ENCODE data around the gene NADSYN1. TPM values are rescaled to one million over a fixed set of nuclear protein-coding genes. Genes with fewer than 3 reads are reported as not detected.

The NADSYN1 gene
- total RNA-seq, 2 donors from 2014 or later: 107 to 111 TPM

DNA sequence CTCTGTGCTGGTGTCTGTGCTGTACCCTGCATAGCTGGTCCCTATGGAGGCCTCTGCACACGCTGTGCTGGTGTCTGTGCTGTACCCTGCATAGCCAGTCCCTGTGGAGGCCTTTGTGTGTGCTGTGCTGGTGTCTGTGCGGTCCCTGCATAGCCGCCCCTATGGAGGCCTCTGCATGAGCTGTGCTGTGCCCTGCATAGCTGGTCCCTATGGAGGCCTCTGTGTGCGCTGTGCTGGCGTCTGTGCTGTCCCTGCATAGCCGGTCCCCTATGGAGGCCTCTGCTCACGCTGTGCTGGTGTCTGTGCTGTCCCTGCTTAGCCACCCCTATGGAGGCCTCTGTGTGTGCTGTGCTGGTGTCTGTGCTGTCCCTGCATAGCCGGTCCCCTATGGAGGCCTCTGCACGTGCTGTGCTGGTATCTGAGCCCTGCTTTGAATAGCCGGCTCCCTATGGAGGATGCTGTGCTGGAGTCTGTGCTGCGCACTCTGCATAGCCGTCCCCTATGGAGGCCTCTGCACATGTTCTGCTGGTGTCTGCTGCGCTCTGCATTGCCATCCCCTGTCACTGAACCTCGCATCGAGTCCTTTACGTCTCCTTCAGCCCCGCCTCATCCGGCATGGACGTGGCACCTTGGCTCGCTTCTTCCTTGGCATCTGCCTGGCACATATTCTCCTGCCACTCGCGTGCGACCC, 6.2 kb downstream of the NADSYN1 start:
- no peak overlapping the region for H3K27ac Mint-ChIP-seq
- H3K4me1 Mint-ChIP-seq (ENCODE audit: low read depth): peaks cover 16% of the 10 kb centered on the region
- H3K36me3 Mint-ChIP-seq (ENCODE audit: insufficient read depth in 2 of 2): peaks cover 11 to 26% of the 10 kb centered on the region in 2 donors
- H3K27me3 Mint-ChIP-seq (ENCODE audit: low read depth): no peaks in the 10 kb centered on the region
- ATAC-seq (replicated peaks in 1 of 2) (no peak), DNase-seq (no peak)
- H3K9me3 Mint-ChIP-seq: no peaks in the 10 kb centered on the region
- H3K4me3 Mint-ChIP-seq: no peak overlapping the region

DNA sequence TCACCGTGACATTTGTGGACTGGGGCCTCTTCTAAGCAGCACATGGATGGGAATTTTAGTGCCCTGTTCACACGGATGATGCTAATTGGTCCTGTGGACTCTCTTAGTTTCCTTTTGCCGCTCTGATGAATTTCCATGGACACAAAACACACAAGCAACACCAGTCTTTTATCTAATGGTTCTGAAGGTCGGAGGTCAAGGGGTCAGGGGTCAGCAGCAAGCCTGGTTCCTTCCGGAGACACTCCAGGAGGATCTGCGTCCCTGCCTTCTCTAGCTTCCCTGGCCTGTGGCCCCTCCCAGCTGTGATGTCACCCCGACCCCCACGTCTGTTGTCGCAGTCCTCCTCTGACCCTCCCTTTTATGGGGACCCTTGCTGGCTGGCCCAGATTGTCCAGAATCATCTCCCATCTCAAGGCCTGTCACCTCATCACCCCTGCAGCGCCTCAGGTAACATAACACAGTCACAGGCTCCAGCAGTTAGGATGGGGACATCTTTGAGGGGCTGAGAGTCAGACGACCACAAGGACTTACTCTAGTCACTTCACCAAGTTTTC, 6.8 kb downstream of the NADSYN1 start:
- H3K36me3 Mint-ChIP-seq (ENCODE audit: insufficient read depth in 2 of 2): peaks cover 11 to 24% of the 10 kb centered on the region in 2 donors
- H3K4me1 Mint-ChIP-seq (ENCODE audit: low read depth): peaks cover 9% of the 10 kb centered on the region
- no peak overlapping the region for H3K4me3 Mint-ChIP-seq
- no peaks in the 10 kb centered on the region for H3K27me3 Mint-ChIP-seq (ENCODE audit: low read depth)
- ATAC-seq (replicated peaks in 1 of 2) (no peak), DNase-seq (no peak)
- H3K27ac Mint-ChIP-seq: no peak overlapping the region
- no peaks in the 10 kb centered on the region for H3K9me3 Mint-ChIP-seq

DNA sequence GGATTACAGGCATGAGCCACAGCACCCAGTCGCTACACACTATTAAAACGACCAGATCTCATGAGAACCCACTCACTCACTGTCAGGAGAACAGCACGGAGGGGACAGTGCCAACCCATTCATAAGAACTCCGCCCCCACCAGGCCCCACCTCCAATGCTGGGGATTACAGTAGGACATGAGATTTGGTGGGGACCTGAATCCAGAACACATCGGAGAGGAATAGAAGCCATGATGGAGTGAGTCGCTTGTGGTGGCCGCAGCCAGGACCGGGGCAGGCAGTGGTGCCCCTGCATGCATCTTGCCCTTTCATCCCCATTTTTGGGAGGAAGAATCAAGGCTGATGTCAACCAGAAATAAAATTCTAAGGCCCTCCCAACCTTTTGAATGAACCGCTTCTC, 8.7 kb downstream of the NADSYN1 start:
- Mint-ChIP-seq H3K36me3 (ENCODE audit: insufficient read depth in 2 of 2) (peaks cover 5 to 19% of the 10 kb centered on the region in 2 donors), H3K27me3 (ENCODE audit: low read depth) (no peaks in the 10 kb centered on the region), H3K4me3 (no peak overlapping the region), H3K27ac (no peak overlapping the region), H3K4me1 (ENCODE audit: low read depth) (no peaks in the 10 kb centered on the region), H3K9me3 (no peaks in the 10 kb centered on the region)
- DNase-seq (no peak), ATAC-seq (replicated peaks in 1 of 2) (no peak)

DNA sequence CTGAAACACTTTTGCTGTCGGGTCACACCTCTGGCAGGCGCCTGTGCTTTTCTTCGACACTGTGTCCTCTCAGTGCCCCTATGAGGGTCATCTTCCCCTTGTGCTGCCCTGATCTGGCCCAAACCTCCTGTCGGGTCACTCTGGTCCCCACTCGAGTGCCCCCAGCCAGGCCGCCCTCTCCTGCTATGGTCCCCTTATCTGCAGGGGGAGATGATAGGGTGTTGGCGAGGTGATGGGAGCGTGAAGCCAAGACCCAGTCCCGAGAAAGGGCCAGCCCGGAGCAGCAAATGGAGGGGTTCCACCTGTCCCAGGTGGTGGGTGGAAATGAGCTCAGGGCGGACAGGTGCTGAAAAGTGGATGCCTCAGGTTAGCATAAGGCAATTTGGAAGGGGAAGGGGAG, 9.7 kb downstream of the NADSYN1 start:
- DNase-seq (no peak), ATAC-seq (replicated peaks in 1 of 2) (no peak)
- Mint-ChIP-seq H3K4me3 (no peak overlapping the region), H3K27me3 (ENCODE audit: low read depth) (no peaks in the 10 kb centered on the region), H3K9me3 (no peaks in the 10 kb centered on the region), H3K27ac (no peak overlapping the region), H3K36me3 (ENCODE audit: insufficient read depth in 2 of 2) (peaks cover 5 to 21% of the 10 kb centered on the region in 2 donors), H3K4me1 (ENCODE audit: low read depth) (no peaks in the 10 kb centered on the region)

DNA sequence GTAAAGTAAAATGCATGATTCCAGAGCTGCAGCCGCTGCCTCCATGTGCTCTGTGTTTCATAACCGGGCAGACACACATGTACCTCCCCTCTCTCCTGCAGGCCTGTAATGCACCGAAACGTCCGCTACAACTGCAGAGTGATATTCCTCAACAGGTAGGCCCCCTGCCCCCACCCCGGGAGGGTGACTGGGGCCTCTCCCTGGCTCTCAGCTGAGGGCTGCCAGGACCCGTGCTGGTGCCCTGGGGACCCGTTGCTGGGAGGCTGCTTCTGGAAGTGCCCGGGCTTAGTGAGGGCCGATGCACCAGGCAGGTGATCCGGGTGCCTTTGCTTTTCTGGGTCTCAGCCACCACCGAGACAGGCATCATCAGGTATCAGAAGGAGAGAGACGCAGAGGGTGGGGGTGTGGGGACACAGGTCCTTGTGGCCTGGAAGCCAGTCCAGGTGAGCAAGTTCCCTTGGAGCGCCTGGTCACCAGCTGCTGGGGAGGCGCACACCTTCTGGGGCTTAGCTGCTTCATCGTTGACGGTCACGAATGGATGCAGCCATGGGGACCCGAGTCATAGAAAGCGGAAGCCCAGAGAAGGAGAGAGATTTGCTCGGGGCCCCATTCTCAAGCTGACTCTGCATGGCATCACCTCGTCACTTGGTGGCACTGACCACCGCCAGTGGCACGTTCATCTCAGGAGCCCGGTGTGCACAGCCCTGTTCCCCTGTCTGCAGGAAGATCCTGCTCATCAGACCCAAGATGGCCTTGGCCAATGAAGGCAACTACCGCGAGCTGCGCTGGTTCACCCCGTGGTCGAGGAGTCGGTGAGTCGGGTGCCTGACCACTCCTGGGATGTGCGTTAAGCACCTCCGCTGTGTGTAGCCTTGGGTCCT, 10.6 kb downstream of the NADSYN1 start:
- H3K27ac Mint-ChIP-seq: no peak overlapping the region
- no peak overlapping the region for H3K4me3 Mint-ChIP-seq
- no peaks in the 10 kb centered on the region for H3K9me3 Mint-ChIP-seq
- ATAC-seq (replicated peaks in 1 of 2) (no peak), DNase-seq (no peak)
- no peaks in the 10 kb centered on the region for H3K27me3 Mint-ChIP-seq (ENCODE audit: low read depth)
- H3K36me3 Mint-ChIP-seq (ENCODE audit: insufficient read depth in 2 of 2): peaks cover 5 to 18% of the 10 kb centered on the region in 2 donors
- no peaks in the 10 kb centered on the region for H3K4me1 Mint-ChIP-seq (ENCODE audit: low read depth)

DNA sequence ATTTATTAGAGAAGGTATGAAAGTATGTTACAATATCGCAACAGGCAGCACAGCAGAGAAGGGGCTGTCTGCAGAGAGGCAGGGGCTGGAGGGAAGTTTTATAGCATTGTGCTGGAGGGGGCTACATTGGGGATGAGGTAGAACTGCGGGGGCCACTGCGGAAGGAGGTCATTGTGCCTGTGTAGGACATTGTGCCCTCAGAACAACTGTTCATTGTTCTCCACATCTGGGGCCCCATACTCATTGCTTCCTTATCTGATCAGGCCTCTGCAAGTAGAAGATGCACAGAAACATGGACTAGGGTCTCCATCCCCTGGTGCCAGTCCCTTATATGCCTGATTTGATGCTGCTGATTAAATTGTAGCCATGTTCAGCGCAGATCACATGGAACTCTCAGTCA, 12.1 kb downstream of the NADSYN1 start:
- H3K36me3 Mint-ChIP-seq (ENCODE audit: insufficient read depth in 2 of 2): peaks cover 4 to 12% of the 10 kb centered on the region in 2 donors
- no peaks in the 10 kb centered on the region for H3K9me3 Mint-ChIP-seq
- DNase-seq (no peak), ATAC-seq (replicated peaks in 1 of 2) (no peak)
- no peak overlapping the region for H3K27ac Mint-ChIP-seq
- no peaks in the 10 kb centered on the region for H3K27me3 Mint-ChIP-seq (ENCODE audit: low read depth)
- no peak overlapping the region for H3K4me3 Mint-ChIP-seq
- H3K4me1 Mint-ChIP-seq (ENCODE audit: low read depth): no peaks in the 10 kb centered on the region

DNA sequence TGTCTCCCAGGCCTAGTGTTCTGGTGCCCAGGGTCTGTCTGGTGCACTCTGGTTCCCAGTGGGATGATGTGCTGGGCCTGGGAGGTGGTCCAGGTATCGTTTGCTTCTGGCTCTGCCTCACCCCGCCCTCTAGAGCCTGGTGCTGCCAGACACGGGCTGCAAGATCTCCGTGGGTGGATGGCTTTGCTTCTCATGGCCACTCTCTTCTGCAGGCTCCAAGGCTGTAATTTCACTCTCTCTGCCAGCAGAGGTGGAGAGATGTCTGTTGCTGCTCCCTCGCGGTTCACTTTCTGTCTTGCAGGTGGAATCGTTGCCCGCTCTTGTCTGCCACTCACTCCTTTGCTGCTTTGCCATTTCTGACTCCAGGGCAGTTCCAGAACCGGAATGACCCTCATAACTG, 13.4 kb downstream of the NADSYN1 start:
- Mint-ChIP-seq H3K4me1 (ENCODE audit: low read depth) (no peaks in the 10 kb centered on the region), H3K9me3 (no peaks in the 10 kb centered on the region), H3K36me3 (ENCODE audit: insufficient read depth in 2 of 2) (peaks cover 1 to 7% of the 10 kb centered on the region in 2 donors)

DNA sequence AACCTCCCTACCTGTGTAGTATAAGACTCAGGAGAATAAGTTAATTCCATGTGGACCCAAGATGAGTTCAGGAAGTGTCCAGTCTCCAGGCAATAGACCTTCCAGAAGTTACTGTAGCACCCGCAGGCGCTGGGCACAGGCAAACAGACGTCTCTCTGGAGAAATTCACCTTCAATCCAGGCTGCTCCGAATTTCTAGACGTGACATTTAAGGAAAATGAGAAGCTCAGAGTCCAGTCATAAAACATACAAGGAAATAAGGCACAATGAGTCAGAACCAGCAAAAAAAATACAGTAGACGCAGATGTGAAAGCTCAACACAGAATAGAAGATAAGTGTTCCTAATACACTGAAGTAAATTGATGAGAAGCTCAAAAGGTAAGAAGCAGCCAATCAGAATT, 14.2 kb downstream of the NADSYN1 start:
- no peaks in the 10 kb centered on the region for H3K9me3 Mint-ChIP-seq
- DNase-seq (no peak), ATAC-seq (replicated peaks in 1 of 2) (no peak)
- H3K36me3 Mint-ChIP-seq (ENCODE audit: insufficient read depth in 2 of 2): peaks cover 1 to 7% of the 10 kb centered on the region in 2 donors
- H3K4me3 Mint-ChIP-seq: no peak overlapping the region
- no peak overlapping the region for H3K27ac Mint-ChIP-seq
- H3K27me3 Mint-ChIP-seq (ENCODE audit: low read depth): no peaks in the 10 kb centered on the region
- H3K4me1 Mint-ChIP-seq (ENCODE audit: low read depth): no peaks in the 10 kb centered on the region

More for the DNA sequence above, 13.4 kb downstream of the NADSYN1 start:
- Mint-ChIP-seq H3K4me3 (no peak overlapping the region), H3K27ac (no peak overlapping the region), H3K27me3 (ENCODE audit: low read depth) (no peaks in the 10 kb centered on the region)
- no peak for ATAC-seq (replicated peaks in 1 of 2)
- no peak for DNase-seq

DNA sequence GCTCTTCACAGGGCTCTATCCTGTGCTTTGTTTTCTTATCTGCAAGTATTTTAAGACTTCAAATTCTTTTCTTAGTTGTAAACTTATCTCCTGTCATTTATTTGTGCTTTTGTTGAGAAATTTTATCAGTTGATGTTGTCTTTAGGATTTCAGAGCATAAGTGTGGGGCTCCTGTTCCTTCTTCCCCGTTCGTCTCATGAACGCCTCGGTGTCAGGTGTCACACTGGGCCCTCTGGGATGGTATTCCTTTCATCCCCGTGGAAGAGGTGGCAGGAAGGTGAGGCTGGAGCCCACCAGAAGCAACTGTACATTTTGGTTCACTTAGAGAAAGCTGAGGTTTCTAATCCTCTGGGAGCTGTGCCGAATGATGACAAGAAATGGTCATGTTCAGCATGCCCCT, 17.9 kb downstream of the NADSYN1 start:
- ATAC-seq (replicated peaks in 1 of 2) (no peak), DNase-seq (no peak)
- Mint-ChIP-seq H3K4me3 (no peak overlapping the region), H3K9me3 (no peaks in the 10 kb centered on the region), H3K27ac (no peak overlapping the region), H3K4me1 (ENCODE audit: low read depth) (no peaks in the 10 kb centered on the region), H3K36me3 (ENCODE audit: insufficient read depth in 2 of 2) (peaks cover 1 to 7% of the 10 kb centered on the region in 2 donors), H3K27me3 (ENCODE audit: low read depth) (no peaks in the 10 kb centered on the region)

DNA sequence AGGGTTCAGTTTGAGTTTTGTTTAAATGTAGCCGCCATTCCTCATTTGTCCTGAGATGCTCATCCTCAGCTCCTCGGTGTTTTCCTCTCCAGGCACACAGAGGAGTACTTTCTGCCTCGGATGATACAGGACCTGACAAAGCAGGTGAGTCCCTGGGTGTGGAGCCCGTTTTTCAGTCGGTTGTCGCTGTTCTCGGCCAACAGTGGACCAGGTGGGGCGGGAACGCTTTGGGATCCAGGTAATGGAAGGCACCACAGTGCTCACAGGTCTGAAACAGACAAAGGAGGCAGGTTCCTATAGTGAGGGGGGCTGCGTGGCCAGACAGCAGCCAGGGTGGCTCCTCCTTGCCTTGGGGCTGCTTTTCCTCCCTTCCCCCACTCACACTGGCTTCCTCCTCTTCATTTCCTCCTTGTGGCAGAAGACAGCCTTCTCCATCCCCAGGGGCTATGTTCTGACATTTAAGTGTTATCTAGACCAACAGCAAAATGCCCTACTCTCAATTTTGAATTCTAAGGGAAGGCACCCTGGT, 19.4 kb downstream of the NADSYN1 start:
- H3K9me3 Mint-ChIP-seq: no peaks in the 10 kb centered on the region
- peaks cover 1 to 7% of the 10 kb centered on the region in 2 donors for H3K36me3 Mint-ChIP-seq (ENCODE audit: insufficient read depth in 2 of 2)
- DNase-seq (no peak), ATAC-seq (replicated peaks in 1 of 2) (no peak)
- H3K27ac Mint-ChIP-seq: no peak overlapping the region
- no peaks in the 10 kb centered on the region for H3K4me1 Mint-ChIP-seq (ENCODE audit: low read depth)
- H3K27me3 Mint-ChIP-seq (ENCODE audit: low read depth): no peaks in the 10 kb centered on the region
- H3K4me3 Mint-ChIP-seq: no peak overlapping the region

DNA sequence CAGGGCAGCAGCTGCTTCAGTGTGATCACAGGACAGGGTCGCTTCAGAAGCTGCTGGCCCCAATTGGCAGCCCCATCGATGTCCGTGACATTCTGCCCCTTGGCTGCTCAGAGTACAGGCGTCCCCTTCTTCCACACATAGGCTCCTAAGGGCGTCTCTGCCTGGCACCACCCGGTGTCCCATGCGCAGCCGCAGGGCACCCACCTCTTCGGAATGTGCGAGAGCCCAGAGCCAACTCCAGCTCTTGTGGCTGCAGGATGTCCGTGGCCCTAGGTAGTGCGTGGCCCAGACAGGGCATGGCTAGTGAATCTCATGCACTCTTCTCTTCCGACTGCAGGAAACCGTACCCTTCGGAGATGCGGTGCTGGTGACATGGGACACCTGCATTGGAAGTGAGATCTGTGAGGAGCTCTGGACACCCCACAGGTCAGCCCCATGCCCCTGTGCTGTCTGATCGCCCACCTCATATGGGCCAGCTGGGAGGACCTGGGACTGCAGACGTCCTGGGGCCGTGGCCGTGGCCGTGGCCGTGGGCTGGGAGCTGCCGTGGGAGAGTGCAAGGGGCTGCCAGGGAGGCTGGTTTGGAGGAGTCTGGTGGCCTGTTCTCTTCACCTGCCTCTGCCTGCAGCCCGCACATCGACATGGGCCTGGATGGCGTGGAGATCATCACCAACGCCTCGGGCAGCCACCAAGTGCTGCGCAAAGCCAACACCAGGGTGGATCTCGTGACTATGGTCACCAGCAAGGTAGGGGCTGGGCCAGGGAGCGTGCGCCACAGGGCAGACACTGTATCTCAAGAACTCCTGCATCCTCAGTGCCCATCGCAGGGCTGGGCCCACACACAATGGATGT, 20.2 kb downstream of the NADSYN1 start:
- no peak for ATAC-seq (replicated peaks in 1 of 2)
- DNase-seq: no peak
- no peaks in the 10 kb centered on the region for H3K9me3 Mint-ChIP-seq

DNA sequence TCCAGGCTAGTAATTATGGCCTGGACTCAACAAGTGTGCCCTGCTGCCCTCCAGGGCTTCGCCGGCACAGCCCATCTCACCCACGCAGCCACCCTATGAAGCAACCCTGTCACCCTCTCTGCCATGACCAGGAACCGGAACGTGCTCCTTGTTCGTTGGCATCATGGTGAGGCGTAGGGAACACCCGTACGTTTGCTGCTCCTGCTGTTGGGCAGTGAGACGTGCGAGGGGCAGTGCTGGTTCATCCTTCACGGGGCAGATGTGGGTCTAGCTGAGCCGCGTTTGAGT, 20.7 kb downstream of the NADSYN1 start:
- Mint-ChIP-seq H3K27me3 (ENCODE audit: low read depth) (no peaks in the 10 kb centered on the region), H3K36me3 (ENCODE audit: insufficient read depth in 2 of 2) (peaks cover 4 to 7% of the 10 kb centered on the region in 2 donors), H3K9me3 (no peaks in the 10 kb centered on the region), H3K4me3 (no peak overlapping the region), H3K4me1 (ENCODE audit: low read depth) (no peaks in the 10 kb centered on the region), H3K27ac (no peak overlapping the region)
- DNase-seq: no peak
- ATAC-seq (replicated peaks in 1 of 2): no peak

More for the DNA sequence above, 20.2 kb downstream of the NADSYN1 start:
- Mint-ChIP-seq H3K4me1 (ENCODE audit: low read depth) (no peaks in the 10 kb centered on the region), H3K36me3 (ENCODE audit: insufficient read depth in 2 of 2) (peaks cover 4 to 7% of the 10 kb centered on the region in 2 donors), H3K27me3 (ENCODE audit: low read depth) (no peaks in the 10 kb centered on the region), H3K27ac (no peak overlapping the region), H3K4me3 (no peak overlapping the region)

All from activated T-cell treated with anti-CD3 and anti-CD28 coated beads, Interleukin-2, amount 50 U/mL, for 72 hours (primary cell).